ENCODE measurements around the gene RALGAPA2. TPM values are rescaled to one million over a fixed set of nuclear protein-coding genes. Genes with fewer than 3 reads are reported as not detected.

The RALGAPA2 gene
- total and polyA plus RNA-seq, 2 experiments from 2014 or later, result 13.1 to 43.4 TPM

- H3F3A ChIP-seq (replicated peaks; ENCODE audit: low read depth), result no peaks in the 10 kb centered on the region
- Mint-ChIP-seq H3K27ac (no peak overlapping the region), H3K27me3 (ENCODE audit: insufficient read depth, low read depth, poor library complexity) (no peaks in the 10 kb centered on the region), H3K4me1 (peaks cover 20% of the 10 kb centered on the region), H3K9me3 (no peaks in the 10 kb centered on the region; the same call in 2 of the 3 replicates), H3K36me3 (ENCODE audit: low read depth) (no peaks in the 10 kb centered on the region), H3K4me3 (no peak overlapping the region)
- H3K79me2 ChIP-seq (replicated peaks; ENCODE audit: insufficient read depth), result no peaks in the 10 kb centered on the region
- H2AFZ ChIP-seq, result no peak overlapping the region
- H3K27ac ChIP-seq (ENCODE audit: low read depth), result no peak overlapping the region
- no peak for DNase-seq (ENCODE audit: low spot score)
- no peaks in the 10 kb centered on the region for H4K20me1 ChIP-seq (replicated peaks; ENCODE audit: insufficient read depth)
- no peak overlapping the region for H3K4me2 ChIP-seq
- H3K36me3 ChIP-seq (ENCODE audit: insufficient read depth), result no peaks in the 10 kb centered on the region
- peaks cover 3% of the 10 kb centered on the region; the same call in 1 of the 2 replicates for H3K9me2 ChIP-seq (ENCODE audit: insufficient read depth)
- ATAC-seq, result no peak
- peaks cover 10% of the 10 kb centered on the region for H3K4me1 ChIP-seq (ENCODE audit: insufficient read depth)
- TF ChIP-seq ETS1 (IDR thresholded peaks at IDR 0.05) (no peak), POLR2AphosphoS5 (IDR thresholded peaks at IDR 0.05; ENCODE audit: low read depth) (no peak), NANOG (IDR thresholded peaks at IDR 0.05; ENCODE audit: borderline replicate concordance) (no peak), CREB1 (CRISPR knock-in tag; IDR thresholded peaks at IDR 0.05; ENCODE audit: low read depth) (no peak), STAT1 (IDR thresholded peaks at IDR 0.05; ENCODE audit: unreplicated experiment) (no peak), ZNF462 (CRISPR knock-in tag; IDR thresholded peaks at IDR 0.05) (no peak), EZH2phosphoT487 (IDR thresholded peaks at IDR 0.05; ENCODE audit: unreplicated experiment) (no peak), REST (IDR thresholded peaks at IDR 0.05; ENCODE audit: unreplicated experiment) (no peak), CTCF (conservative IDR thresholded peaks at IDR 0.05; ENCODE audit: low read depth in 2 of 2) (no peak), ZNF114 (CRISPR knock-in tag; IDR thresholded peaks at IDR 0.05) (no peak)
- no peaks in the 10 kb centered on the region for H3K27me3 ChIP-seq (ENCODE audit: insufficient read depth)
- H3K4me3 ChIP-seq, result no peak overlapping the region
Observed at GRCh38 chr20:20472684-20473274, 239.7 kb downstream of the RALGAPA2 start.
